HG03439 (cell line): ENCODE data around the gene PRSS57.
A peak's percentile ranks its signal among the peaks of the same experiment; 100 is the strongest.
"Not testable (repeated sequence)": the region's sequence is repeated elsewhere in the genome, so short reads cannot be mapped to it uniquely, and the experiment has no call there.

ENCODE experiments used
- ATAC-seq: cut with Tn5 transposase; IDR thresholded peaks from one replicate; pipeline ENCODE4 v1.9.1; 2021; ENCODE audit warnings: mild to moderate bottlenecking, moderate library complexity; ENCODE audit not compliant: unreplicated experiment

PRSS57 gene

GRCh38 chr19:676007-676338 is 19.3 kb downstream of the PRSS57 start:
- no peak for ATAC-seq

- no peak for ATAC-seq
Measured at GRCh38 chr19:674282-675151, 20.7 kb downstream of the PRSS57 start.

- no peak for ATAC-seq
Measured at GRCh38 chr19:670609-671075, 24.6 kb downstream of the PRSS57 start.

- ATAC-seq, result not testable (repeated sequence)
Measured at GRCh38 chr19:668675-669434, 26.4 kb downstream of the PRSS57 start.

- ATAC-seq, result not testable (repeated sequence)
Measured at GRCh38 chr19:666985-667573, 28.2 kb downstream of the PRSS57 start.

- no peak for ATAC-seq
Measured at GRCh38 chr19:664913-665443, 30.3 kb downstream of the PRSS57 start.

GRCh38 chr19:663682-664117 is 31.6 kb downstream of the PRSS57 start:
- no peak for ATAC-seq

- ATAC-seq, result peak; percentile 56
Measured at GRCh38 chr19:662962-663681, 32.1 kb downstream of the PRSS57 start, which contains the start of gene RNF126. RNF126 (minus strand) TSS chr19:663214; CDS start chr19:663121, 93 bp downstream.

GRCh38 chr19:662207-662961 is 32.9 kb downstream of the PRSS57 start:
- ATAC-seq, result peak; percentile 10

- no peak for ATAC-seq
Measured at GRCh38 chr19:661427-662196, 33.6 kb downstream of the PRSS57 start.

- no peak for ATAC-seq
Measured at GRCh38 chr19:660793-661426, 34.3 kb downstream of the PRSS57 start.

GRCh38 chr19:658916-659839 is 36.1 kb downstream of the PRSS57 start:
- no peak for ATAC-seq

- ATAC-seq, result no peak
Measured at GRCh38 chr19:658059-658839, 37.0 kb downstream of the PRSS57 start.

GRCh38 chr19:657611-658010 is 37.6 kb downstream of the PRSS57 start:
- no peak for ATAC-seq

GRCh38 chr19:656751-657559 is 38.3 kb downstream of the PRSS57 start:
- no peak for ATAC-seq

GRCh38 chr19:655691-656090 is 39.6 kb downstream of the PRSS57 start:
- no peak for ATAC-seq
